ENCODE results near the gene TTC24.

- TF ChIP-seq CTCF (IDR thresholded peaks at IDR 0.05) (no peak), POLR2A (IDR thresholded peaks at IDR 0.05) (no peak)
Observed at GRCh38 chr1:156556354-156556753, 23.2 kb upstream of the TTC24 start.
